ENCODE measurements around the gene NOP53.
"Not testable (repeated sequence)": the region's sequence is repeated elsewhere in the genome, so short reads cannot be mapped to it uniquely, and the experiment has no call there.

The NOP53 gene

DNA sequence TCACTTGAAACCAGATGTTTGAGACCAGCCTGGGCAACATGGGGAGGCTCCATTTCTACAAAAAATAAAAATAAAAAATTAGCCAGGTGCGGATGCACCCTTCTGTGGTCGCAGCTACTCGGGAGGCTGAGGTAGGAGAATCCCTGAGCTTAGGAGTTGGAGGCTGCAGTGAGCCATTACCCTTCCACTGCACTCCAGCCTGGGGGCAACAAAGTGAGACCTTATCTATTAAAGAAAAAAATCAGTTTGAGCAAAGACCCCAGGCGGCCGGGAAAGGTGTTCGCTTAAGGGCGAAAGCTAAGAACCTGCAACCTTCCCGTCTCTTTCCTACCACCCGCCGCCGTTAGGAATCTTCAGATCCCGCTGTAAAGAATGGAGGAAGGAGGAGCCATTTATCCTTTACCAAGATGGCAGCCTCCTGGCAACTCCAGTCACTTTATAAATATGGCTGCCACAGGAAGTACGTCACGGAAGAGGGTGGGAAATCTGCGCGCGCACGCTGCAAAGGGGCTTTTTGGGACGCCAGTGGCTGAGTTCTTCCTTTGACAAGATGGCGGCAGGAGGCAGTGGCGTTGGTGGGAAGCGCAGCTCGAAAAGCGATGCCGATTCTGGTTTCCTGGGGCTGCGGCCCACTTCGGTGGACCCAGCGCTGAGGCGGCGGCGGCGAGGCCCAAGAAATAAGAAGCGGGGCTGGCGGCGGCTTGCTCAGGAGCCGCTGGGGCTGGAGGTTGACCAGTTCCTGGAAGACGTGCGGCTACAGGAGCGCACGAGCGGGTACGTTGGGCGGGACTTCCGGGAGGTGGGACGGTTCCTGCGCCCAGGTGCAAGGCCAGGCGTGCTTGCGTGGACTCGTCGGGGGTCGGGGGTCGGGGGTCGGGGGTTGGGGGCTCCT is at the start of gene NOP53:
Gene NOP53 (plus strand): TSS at position 537 of the 892 bp plus-strand sequence. CDS start 14 bp downstream, at position 551.
- peak; percentile 97 for DNase-seq (ENCODE audit: low spot score)

DNA sequence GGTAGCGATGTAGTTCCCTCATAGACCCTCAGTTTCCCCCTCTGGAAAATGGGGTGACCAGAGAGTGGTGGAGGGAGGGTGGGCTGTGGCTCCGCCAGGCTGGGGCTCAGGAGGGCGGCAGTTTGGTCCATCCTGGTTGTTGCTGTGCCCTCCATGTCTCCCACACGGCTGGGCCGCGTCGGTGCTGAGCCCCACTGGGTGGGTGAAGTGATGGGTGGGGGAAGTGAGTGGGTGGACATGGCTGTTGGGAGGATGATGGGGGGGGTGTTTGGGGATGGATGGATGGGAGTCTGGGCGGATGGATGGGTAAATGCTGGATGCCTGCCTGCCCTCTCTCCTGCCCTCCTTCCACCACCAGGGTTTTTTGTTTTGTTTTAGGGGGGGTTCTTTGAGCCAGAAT is 48.7 kb upstream of the NOP53 start:
- DNase-seq (ENCODE audit: low spot score) = no peak

GRCh38 chr19:47697863-47698609 is 47.3 kb upstream of the NOP53 start:
- DNase-seq (ENCODE audit: low spot score) = peak; percentile 81

DNA sequence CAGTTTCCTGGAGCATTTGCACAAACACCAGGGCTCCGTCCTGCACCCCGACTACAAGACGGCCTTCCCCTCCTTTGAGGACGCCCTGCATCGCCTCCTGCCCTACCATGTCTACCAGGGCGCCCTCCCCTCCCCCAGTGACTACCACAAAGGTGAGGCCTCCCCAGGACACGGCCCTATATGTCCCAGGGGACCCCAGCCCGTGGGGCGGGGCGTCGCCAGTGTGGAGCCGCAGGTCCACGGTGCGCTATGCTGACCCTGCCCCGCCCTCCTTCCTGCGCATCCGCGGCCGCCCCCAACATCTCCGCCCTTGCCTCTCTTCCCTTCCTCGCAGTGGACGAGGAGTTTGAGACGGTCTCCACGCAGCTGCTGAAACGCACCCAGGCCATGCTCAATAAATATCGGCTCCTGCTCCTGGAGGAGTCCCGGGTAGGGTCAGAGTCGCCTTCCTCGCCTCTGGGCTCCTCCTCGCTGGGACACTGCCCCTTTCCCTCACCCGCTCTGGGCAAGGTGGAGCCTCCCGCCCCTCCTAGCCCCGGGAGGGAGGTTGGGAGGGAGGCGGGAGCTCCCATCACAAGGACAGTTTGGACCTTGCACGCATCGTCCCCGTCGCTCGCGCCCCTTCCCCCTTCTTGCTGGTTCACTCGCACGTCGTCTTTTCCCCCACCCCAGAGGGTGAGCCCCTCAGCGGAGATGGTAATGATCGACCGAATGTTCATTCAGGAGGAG is 46.6 kb upstream of the NOP53 start:
- DNase-seq (ENCODE audit: low spot score) = no peak

DNA sequence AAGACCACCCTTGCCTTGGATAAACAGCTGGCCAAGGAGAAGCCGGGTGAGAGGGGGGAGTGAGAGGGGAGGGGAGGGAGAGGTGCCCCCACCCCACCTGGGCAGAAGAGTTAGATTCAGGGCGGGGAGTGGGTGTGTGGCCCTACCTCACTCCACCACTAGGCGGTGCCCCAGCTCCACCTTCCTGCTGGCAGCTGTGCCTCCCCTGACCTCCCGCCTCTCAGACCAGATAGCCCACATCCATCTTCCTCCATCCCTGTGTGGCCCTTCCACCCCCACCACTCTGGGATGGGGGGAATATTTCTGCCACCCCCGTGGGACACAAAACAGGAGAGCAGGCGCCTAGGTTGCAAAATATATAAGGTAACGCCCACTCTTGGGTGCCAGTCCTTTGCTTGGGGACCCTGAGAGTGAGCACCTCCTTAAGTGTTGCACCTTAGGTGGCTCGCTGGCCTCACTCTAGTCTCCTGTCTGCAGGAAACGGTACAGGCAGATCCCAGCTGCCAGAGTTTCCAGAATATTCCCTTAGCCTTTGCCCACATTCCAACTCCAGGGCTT is 45.9 kb upstream of the NOP53 start:
- DNase-seq (ENCODE audit: low spot score) = peak; percentile 41

DNA sequence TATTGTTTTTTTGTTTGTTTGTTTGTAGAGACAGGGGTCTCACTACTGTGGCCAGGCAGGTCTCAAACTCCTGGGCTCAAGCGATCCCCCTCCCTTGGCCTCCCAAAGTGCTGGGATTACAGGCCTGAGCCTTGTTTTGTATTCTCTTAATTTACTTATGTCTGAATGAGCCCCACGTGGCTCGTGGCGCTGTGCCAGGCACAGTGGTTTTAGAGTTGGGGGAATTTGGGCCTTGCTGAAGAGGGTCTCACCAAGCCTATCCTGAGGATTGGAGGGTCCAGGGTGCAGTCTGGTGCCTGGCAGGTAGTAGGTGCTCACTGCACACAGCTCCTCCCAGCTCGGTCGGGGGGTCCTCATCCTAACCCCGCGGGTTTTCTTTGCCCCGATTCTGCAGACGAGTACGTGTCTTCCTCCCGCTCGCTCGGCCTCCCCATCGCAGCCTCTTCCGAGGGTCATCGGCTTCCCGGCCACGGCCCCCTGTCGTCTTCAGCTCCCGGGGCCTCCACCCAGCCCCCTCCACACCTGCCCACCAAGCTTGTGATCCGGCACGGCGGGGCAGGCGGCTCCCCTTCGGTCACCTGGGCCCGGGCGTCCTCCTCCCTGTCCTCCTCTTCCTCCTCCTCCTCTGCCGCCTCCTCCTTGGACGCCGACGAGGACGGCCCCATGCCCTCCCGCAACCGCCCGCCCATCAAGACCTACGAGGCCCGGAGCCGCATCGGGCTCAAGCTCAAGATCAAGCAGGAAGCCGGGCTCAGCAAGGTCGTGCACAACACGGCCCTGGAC is 44.2 kb upstream of the NOP53 start:
- no peak for DNase-seq (ENCODE audit: low spot score)

GRCh38 chr19:47701717-47702552 is 43.4 kb upstream of the NOP53 start:
- DNase-seq (ENCODE audit: low spot score) = no peak

- no peak for DNase-seq (ENCODE audit: low spot score)
Measured at GRCh38 chr19:47702671-47703070, 42.7 kb upstream of the NOP53 start.

GRCh38 chr19:47703301-47703700 is 42.0 kb upstream of the NOP53 start:
- no peak for DNase-seq (ENCODE audit: low spot score)

- no peak for DNase-seq (ENCODE audit: low spot score)
Measured at GRCh38 chr19:47704024-47704423, 41.3 kb upstream of the NOP53 start.

- DNase-seq (ENCODE audit: low spot score) = no peak
Measured at GRCh38 chr19:47704656-47705055, 40.7 kb upstream of the NOP53 start.

- peak; percentile 81 for DNase-seq (ENCODE audit: low spot score)
Measured at GRCh38 chr19:47707135-47707925, 38.0 kb upstream of the NOP53 start.

- DNase-seq (ENCODE audit: low spot score) = no peak
Measured at GRCh38 chr19:47711652-47712242, 33.6 kb upstream of the NOP53 start.

DNA sequence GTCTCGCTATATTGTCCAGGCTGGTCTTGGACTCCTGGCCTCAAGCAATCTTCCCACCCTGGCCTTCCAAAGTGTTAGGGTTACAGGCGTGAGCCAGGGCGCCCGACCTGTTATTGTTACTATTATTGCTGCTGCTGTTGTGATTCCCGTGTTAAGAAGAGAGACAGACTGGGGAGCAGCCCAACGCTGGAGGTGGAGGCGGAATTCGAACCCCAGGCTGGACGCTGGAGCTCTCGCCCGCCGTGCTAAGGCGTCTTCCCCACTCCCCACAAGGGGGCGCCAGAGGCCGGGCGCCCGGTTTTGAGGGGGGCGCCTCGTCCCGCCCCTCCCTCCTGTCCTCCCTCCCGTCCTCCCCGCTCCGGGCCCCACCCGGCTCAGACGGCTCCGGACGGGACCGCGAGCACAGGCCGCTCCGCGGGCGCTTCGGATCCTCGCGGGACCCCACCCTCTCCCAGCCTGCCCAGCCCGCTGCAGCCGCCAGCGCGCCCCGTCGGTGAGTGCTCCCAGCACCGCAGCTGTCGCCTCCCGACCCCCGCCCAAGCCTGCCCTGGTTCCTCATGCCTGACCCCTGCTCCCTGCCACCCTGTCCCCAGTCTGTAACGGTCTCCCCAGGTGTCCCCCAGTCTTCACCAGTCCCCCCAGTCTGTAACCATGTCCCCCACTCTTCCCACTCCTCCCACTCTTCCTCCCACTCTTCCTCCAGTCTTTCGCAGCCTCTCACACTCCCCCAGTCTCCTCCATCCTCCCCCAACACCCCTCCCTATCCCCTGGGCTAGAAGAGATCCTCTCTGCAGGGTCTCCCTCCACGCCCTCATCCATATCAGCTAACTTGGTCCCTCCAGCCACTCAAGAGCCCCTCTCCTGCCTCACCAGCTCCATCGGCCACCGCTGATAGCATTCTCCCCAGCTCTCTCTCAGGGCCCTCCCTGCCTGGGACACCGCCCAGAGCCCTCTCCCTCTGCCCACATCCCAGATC is 32.0 kb upstream of the NOP53 start, which contains the start of gene EHD2:
Gene EHD2 (plus strand): TSS at position 377 of the 976 bp plus-strand sequence. CDS start 3,191 bp downstream, outside the sequence.
- DNase-seq (ENCODE audit: low spot score) = peak; percentile 51

DNA sequence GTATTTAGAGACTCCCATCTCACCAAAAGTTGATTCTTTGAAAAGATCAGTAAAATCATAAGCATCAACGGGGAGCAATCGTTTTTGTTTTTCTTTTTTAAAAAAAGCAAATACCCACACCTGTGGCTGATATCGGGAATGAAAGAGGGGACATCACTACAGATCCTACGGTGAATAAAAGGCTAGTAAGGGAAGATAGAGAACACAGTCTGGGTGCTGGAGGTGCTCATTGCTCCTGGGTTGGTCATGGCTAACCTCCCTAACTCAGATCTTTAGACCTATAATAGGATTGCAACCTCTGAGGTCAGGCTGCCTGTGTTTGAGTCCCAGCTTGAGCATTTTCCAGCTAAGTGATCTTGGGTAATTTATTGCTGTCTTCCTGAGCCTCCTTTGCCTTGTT is 31.0 kb upstream of the NOP53 start:
- DNase-seq (ENCODE audit: low spot score) = no peak

DNA sequence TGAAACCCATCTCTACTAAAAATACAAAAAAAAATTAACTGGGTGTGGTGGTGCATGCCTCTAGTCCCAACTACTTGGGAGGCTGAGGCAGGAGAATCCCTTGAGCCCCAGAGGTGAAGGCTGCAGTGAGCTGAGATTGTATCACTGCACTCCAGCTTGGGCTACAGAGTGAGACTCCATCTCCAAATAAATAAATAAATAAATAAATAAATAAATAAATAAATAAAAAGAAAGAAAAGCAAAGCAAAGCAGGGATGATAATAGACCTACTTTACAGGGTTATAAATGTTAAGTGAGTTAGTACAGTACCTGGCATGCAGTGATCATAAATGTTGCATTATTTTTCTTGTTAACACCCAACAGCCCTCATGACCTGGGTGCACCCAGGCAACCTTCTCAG is 30.5 kb upstream of the NOP53 start:
- not testable (repeated sequence) for DNase-seq (ENCODE audit: low spot score)

- DNase-seq (ENCODE audit: low spot score) = no peak
Measured at GRCh38 chr19:47716270-47716937, 28.9 kb upstream of the NOP53 start.

Data from RKO (cell line).